H9 (cell line): ENCODE results near the gene FUT8. TPM values are rescaled to one million over a fixed set of nuclear protein-coding genes. Genes with fewer than 3 reads are reported as not detected.

Experiments
- DNase-seq: peaks from one replicate; pipeline ENCODE4 v3.0.0-alpha.2; 2017
- H2AFZ ChIP-seq: one replicate; pipeline ENCODE4 v1.6.1; 2013; ENCODE audit warnings: mild to moderate bottlenecking, low read length, control low read depth, moderate library complexity
- H2AK5ac ChIP-seq: 2 replicates; pipeline ENCODE4 v1.6.1; 2013; ENCODE audit warnings: low read length, control low read depth, mixed read lengths; ENCODE audit not compliant: insufficient read length
- H2BK120ac ChIP-seq: one replicate; pipeline ENCODE4 v1.6.1; 2013; ENCODE audit warnings: low read depth, mild to moderate bottlenecking, low read length, control low read depth, inconsistent platforms; ENCODE audit not compliant: poor library complexity, severe bottlenecking
- H2BK12ac ChIP-seq: 2 replicates; pipeline ENCODE4 v1.6.1; 2013; ENCODE audit warnings: low read length, control low read depth, mixed read lengths, low read depth; ENCODE audit not compliant: insufficient read length
- H2BK15ac ChIP-seq: 2 replicates; pipeline ENCODE4 v1.6.1; 2013; ENCODE audit warnings: low read depth, low read length, control low read depth
- H2BK20ac ChIP-seq: one replicate; pipeline ENCODE4 v1.6.1; 2013; ENCODE audit warnings: low read depth, mild to moderate bottlenecking, low read length, control low read depth, inconsistent platforms; ENCODE audit not compliant: poor library complexity, severe bottlenecking
- H2BK5ac ChIP-seq: 2 replicates; pipeline ENCODE4 v1.6.1; 2013; ENCODE audit warnings: low read length, control low read depth, mixed read lengths; ENCODE audit not compliant: insufficient read length
- H3K14ac ChIP-seq: 2 replicates; pipeline ENCODE4 v1.6.1; 2013; ENCODE audit warnings: low read length, control low read depth; ENCODE audit not compliant: insufficient read depth
- H3K18ac ChIP-seq: 2 replicates; pipeline ENCODE4 v1.6.1; 2013; ENCODE audit warnings: low read depth, mild to moderate bottlenecking, mixed read lengths, low read length, control low read depth; ENCODE audit not compliant: insufficient read length
- H3K23ac ChIP-seq: 2 replicates; pipeline ENCODE4 v1.6.1; 2013; ENCODE audit warnings: low read length, control low read depth, mixed read lengths, low read depth; ENCODE audit not compliant: insufficient read length
- H3K23me2 ChIP-seq: 2 replicates; pipeline ENCODE4 v1.6.1; 2013; ENCODE audit warnings: low read depth, mild to moderate bottlenecking, mixed read lengths, low read length, control low read depth; ENCODE audit not compliant: insufficient read length, poor library complexity, severe bottlenecking
- H3K27ac ChIP-seq: 2 replicates; pipeline ENCODE4 v1.5.1; 2013; ENCODE audit warnings: low read length, control low read depth, mixed read lengths, low read depth; ENCODE audit not compliant: insufficient read length
- H3K27me3 ChIP-seq: 2 replicates; pipeline ENCODE4 v1.6.1; 2013; ENCODE audit warnings: low read length, control low read depth, inconsistent platforms; ENCODE audit not compliant: insufficient read depth
- H3K4ac ChIP-seq: 2 replicates; pipeline ENCODE4 v1.6.1; 2013; ENCODE audit warnings: low read depth, mild to moderate bottlenecking, control low read depth, inconsistent platforms, low read length, moderate library complexity
- H3K4me1 ChIP-seq: 2 replicates; pipeline ENCODE4 v1.6.1; 2013; ENCODE audit warnings: low read length, control low read depth, inconsistent platforms; ENCODE audit not compliant: insufficient read depth
- H3K4me2 ChIP-seq: 2 replicates; pipeline ENCODE4 v1.6.1; 2013; ENCODE audit warnings: low read length, control low read depth, mixed read lengths; ENCODE audit not compliant: insufficient read length, insufficient read depth
- H3K56ac ChIP-seq: 2 replicates; pipeline ENCODE4 v1.6.1; 2013; ENCODE audit warnings: low read depth, mild to moderate bottlenecking, mixed read lengths, low read length, control low read depth; ENCODE audit not compliant: insufficient read length
- H3K79me1 ChIP-seq: 2 replicates; pipeline ENCODE4 v1.6.1; 2013; ENCODE audit warnings: low read depth, mild to moderate bottlenecking, moderate library complexity, low read length, control low read depth, inconsistent platforms; ENCODE audit not compliant: insufficient read depth, poor library complexity, severe bottlenecking
- H3K79me2 ChIP-seq: 2 replicates; pipeline ENCODE4 v1.6.1; 2013; ENCODE audit warnings: low read length, control low read depth, inconsistent platforms; ENCODE audit not compliant: insufficient read depth
- H3K9ac ChIP-seq: 2 replicates; pipeline ENCODE4 v1.6.1; 2013; ENCODE audit warnings: low read length, control low read depth, mixed read lengths; ENCODE audit not compliant: insufficient read length; ENCODE audit errors: extremely low read depth
- H3K9me3 ChIP-seq: one replicate; pipeline ENCODE4 v1.6.1; 2013; ENCODE audit warnings: low read depth, low read length, inconsistent platforms; ENCODE audit not compliant: control insufficient read depth
- H3T11ph ChIP-seq: one replicate; pipeline ENCODE4 v1.6.1; 2013; ENCODE audit warnings: mild to moderate bottlenecking, low read length, control low read depth, inconsistent platforms
- H4K20me1 ChIP-seq: one replicate; pipeline ENCODE4 v1.6.1; 2013; ENCODE audit not compliant: control insufficient read depth, insufficient read length, insufficient read depth
- H4K5ac ChIP-seq: 2 replicates; pipeline ENCODE4 v1.6.1; 2013; ENCODE audit warnings: low read depth, mild to moderate bottlenecking, mixed read lengths, low read length, control low read depth; ENCODE audit not compliant: insufficient read length
- H4K8ac ChIP-seq: replicated peaks from 2 replicates; pipeline ENCODE4 v1.6.1; 2013; ENCODE audit warnings: low read length, control low read depth, mixed read lengths, low read depth; ENCODE audit not compliant: insufficient read length
- H4K91ac ChIP-seq: 2 replicates; pipeline ENCODE4 v1.6.1; 2013; ENCODE audit warnings: low read depth, mild to moderate bottlenecking, moderate library complexity, mixed read lengths, low read length, control low read depth; ENCODE audit not compliant: insufficient read length
- H3K27ac Mint-ChIP-seq, 3 experiments: 2 replicates in 2 of 3; 3 replicates in 1 of 3; pipeline ENCODE4 v1.8.0; 2020 to 2021; ENCODE audit warnings: mixed read lengths in 3 of 3, mild to moderate bottlenecking in 1 of 3, moderate library complexity in 1 of 3
- H3K27me3 Mint-ChIP-seq: 2 replicates; pipeline ENCODE4 v1.8.0; 2021; ENCODE audit warnings: low read depth, mild to moderate bottlenecking, moderate library complexity, mixed read lengths
- H3K36me3 Mint-ChIP-seq, 3 experiments: 2 replicates in 2 of 3; 3 replicates in 1 of 3; pipeline ENCODE4 v1.8.0; 2020 to 2021; ENCODE audit warnings: low read depth in 3 of 3, mixed read lengths in 3 of 3; ENCODE audit not compliant: insufficient read depth in 1 of 3
- H3K4me1 Mint-ChIP-seq, 2 experiments: 2 replicates each; pipeline ENCODE4 v1.8.0; 2020; ENCODE audit warnings: mixed read lengths in 2 of 2
- H3K4me3 Mint-ChIP-seq, 2 experiments: 2 replicates in 1 of 2; 3 replicates in 1 of 2; pipeline ENCODE4 v1.8.0; 2020 to 2021; ENCODE audit warnings: mild to moderate bottlenecking in 2 of 2, mixed read lengths in 2 of 2, moderate library complexity in 1 of 2
- H3K9me3 Mint-ChIP-seq, 2 experiments: 2 replicates in 1 of 2; 3 replicates in 1 of 2; pipeline ENCODE4 v1.8.0; 2020; ENCODE audit warnings: mild to moderate bottlenecking in 2 of 2, mixed read lengths in 2 of 2, moderate library complexity in 1 of 2
- CTCF ChIP-seq: fragments of 200-600 bp; sonication (generic); conservative IDR thresholded peaks from 3 replicates; pipeline ENCODE4 v1.8.0; 2021; ENCODE audit warnings: antibody characterized with exemption, mild to moderate bottlenecking
- WGBS: extraction: QIAGEN DNeasy Blood & Tissue Kit; methylation state at CpG from one replicate; pipeline ENCODE4 v1.1.7; 2013; ENCODE audit warnings: missing lambda C conversion rate, low lambda C conversion rate, mixed read lengths; ENCODE audit not compliant: insufficient read length; ENCODE audit errors: extremely low coverage; 5-methylcytosine and 5-hydroxymethylcytosine counted together
- total RNA-seq: library from RNA; stranded (reverse); gene quantifications from 2 replicates; pipeline ENCODE4 v1.2.1, GENCODE V29; 2021

FUT8 gene
- total RNA-seq, 1 experiment from 2014 or later, result 44.3 TPM

DNA sequence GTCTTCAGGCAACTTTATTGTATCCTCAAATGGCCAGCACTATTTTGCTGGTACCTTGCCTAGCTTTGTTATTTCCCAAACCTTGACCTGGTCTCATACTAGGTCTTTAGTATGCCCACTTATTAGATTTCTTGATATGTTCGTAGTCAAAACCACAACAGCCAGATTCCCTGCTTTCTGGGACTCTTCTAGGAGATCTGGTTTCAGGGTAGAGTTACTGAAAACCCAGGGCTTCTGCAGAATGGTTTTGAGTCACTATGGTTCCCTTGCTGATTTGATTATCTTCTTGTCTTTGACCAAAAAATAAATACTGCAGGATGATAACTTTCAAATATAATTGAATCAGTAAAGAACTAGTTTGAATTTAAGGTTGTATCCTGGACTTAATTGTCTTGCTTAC lies 211.2 kb downstream of the FUT8 start:
- no peak for DNase-seq
- H3K36me3 Mint-ChIP-seq, result no peaks in the 10 kb centered on the region; a peak in 1 of 7 replicates
- Histone ChIP-seq H3K23me2 (no peaks in the 10 kb centered on the region), H3K9me3 (no peaks in the 10 kb centered on the region), H2BK5ac (no peak overlapping the region), H3K27me3 (no peaks in the 10 kb centered on the region), H3K4me1 (no peaks in the 10 kb centered on the region), H2BK120ac (no peak overlapping the region), H3K14ac (no peak overlapping the region), H3K4me2 (no peak overlapping the region), H4K8ac (no peak overlapping the region), H2AFZ (no peak overlapping the region), H3K56ac (no peak overlapping the region), H2BK12ac (no peak overlapping the region), H3K27ac (no peak overlapping the region), H4K91ac (no peak overlapping the region), H3K79me2 (no peaks in the 10 kb centered on the region), H3K23ac (no peak overlapping the region), H4K5ac (no peak overlapping the region), H3K18ac (no peak overlapping the region), H3K9ac (no peak overlapping the region), H4K20me1 (no peaks in the 10 kb centered on the region), H3K4ac (no peak overlapping the region), H2BK15ac (no peak overlapping the region), H3T11ph (no peak overlapping the region), H3K79me1 (no peaks in the 10 kb centered on the region), H2AK5ac (no peak overlapping the region), H2BK20ac (no peak overlapping the region)
- no peak for TF ChIP-seq CTCF
- H3K4me3 Mint-ChIP-seq, result no peak overlapping the region
- H3K27ac Mint-ChIP-seq, result 0 out of 7 replicates have a peak overlapping the region, but pooled peaks of 1 of the 3 experiments have one; percentile 14
- H3K27me3 Mint-ChIP-seq, result no peaks in the 10 kb centered on the region
- peaks cover 3 to 6% of the 10 kb centered on the region in 2 experiments; a peak in 3 of 4 replicates for H3K4me1 Mint-ChIP-seq
- H3K9me3 Mint-ChIP-seq, result no peaks in the 10 kb centered on the region
- no CpG with 5 or more reads among the region's 1 CpG for WGBS
